ENCODE results near the gene CIROP. TPM values are rescaled to one million over a fixed set of nuclear protein-coding genes. Genes with fewer than 3 reads are reported as not detected.

CIROP gene
- total and polyA plus RNA-seq, 4 donors: not detected

GRCh38 chr14:23055147-23055550 is 49.6 kb downstream of the CIROP start:
- Histone ChIP-seq H3K4me3 (ENCODE audit: low read depth in 1 of 3, low read length in 3 of 3) (no peak overlapping the region), H3K9me3 (ENCODE audit: control insufficient read depth in 4 of 4, low read length in 3 of 4) (no peaks in the 10 kb centered on the region), H3K27ac (ENCODE audit: low read depth in 1 of 2, low read length in 2 of 2) (no peak overlapping the region), H3K4me1 (ENCODE audit: control insufficient read depth in 4 of 4, insufficient read depth in 4 of 4, low read length in 3 of 4) (peaks cover 4 to 15% (median 13%) of the 10 kb centered on the region in 4 donors), H3K9ac (ENCODE audit: low read depth in 1 of 2, low read length in 2 of 2) (no peak overlapping the region), H3K36me3 (ENCODE audit: control insufficient read depth in 4 of 4, insufficient read depth in 3 of 4, low read depth in 1 of 4, low read length in 3 of 4) (peaks cover 3 to 11% (median 7%) of the 10 kb centered on the region in 4 donors), H3K27me3 (ENCODE audit: control insufficient read depth in 4 of 4, insufficient read depth in 4 of 4, low read length in 3 of 4) (no peaks in the 10 kb centered on the region)
- WGBS: 97% methylated on average over 12 of the region's 12 CpGs
- no peak for DNase-seq (ENCODE audit: low spot score)
- TF ChIP-seq NR2F2 (IDR thresholded peaks at IDR 0.05) (no peak), MAX (IDR thresholded peaks at IDR 0.05) (no peak), TAF1 (conservative IDR thresholded peaks at IDR 0.05) (no peak), RAD21 (IDR thresholded peaks at IDR 0.05) (no peak), ZBTB33 (IDR thresholded peaks at IDR 0.05) (no peak), JUND (IDR thresholded peaks at IDR 0.05) (no peak), RXRA (IDR thresholded peaks at IDR 0.05) (no peak), FOXA1 (IDR thresholded peaks at IDR 0.05) (no peak), FOXA2 (IDR thresholded peaks at IDR 0.05) (no peak), EGR1 (IDR thresholded peaks at IDR 0.05; ENCODE audit: low read depth in 2 of 2) (no peak), SP1 (IDR thresholded peaks at IDR 0.05) (no peak), REST (IDR thresholded peaks at IDR 0.05) (no peak), GABPA (IDR thresholded peaks at IDR 0.05 in 1 of 2, conservative IDR thresholded peaks at IDR 0.05 in 1 of 2) (no peak), CTCF (IDR thresholded peaks at IDR 0.05; ENCODE audit: low read depth, low read length, missing input control) (no peak)

GRCh38 chr14:23054000-23054811 is 50.6 kb downstream of the CIROP start:
- DNase-seq (ENCODE audit: low spot score): no peak
- TF ChIP-seq ATF3 (IDR thresholded peaks at IDR 0.05): no peak
- WGBS: 85% methylated on average over 17 of the region's 17 CpGs

More at GRCh38 chr14:23054000-23054811, 50.6 kb downstream of the CIROP start:
- Histone ChIP-seq H3K27ac (ENCODE audit: low read depth in 1 of 2, low read length in 2 of 2) (no peak overlapping the region), H3K4me1 (ENCODE audit: control insufficient read depth in 4 of 4, insufficient read depth in 4 of 4, low read length in 3 of 4) (peaks cover 4 to 15% (median 13%) of the 10 kb centered on the region in 4 donors), H3K27me3 (ENCODE audit: control insufficient read depth in 4 of 4, insufficient read depth in 4 of 4, low read length in 3 of 4) (no peaks in the 10 kb centered on the region), H3K4me3 (ENCODE audit: low read depth in 1 of 3, low read length in 3 of 3) (no peak overlapping the region), H3K9me3 (ENCODE audit: control insufficient read depth in 4 of 4, low read length in 3 of 4) (no peaks in the 10 kb centered on the region), H3K36me3 (ENCODE audit: control insufficient read depth in 4 of 4, insufficient read depth in 3 of 4, low read depth in 1 of 4, low read length in 3 of 4) (peaks cover 0 to 6% (median 4%) of the 10 kb centered on the region in 4 donors), H3K9ac (ENCODE audit: low read depth in 1 of 2, low read length in 2 of 2) (no peak overlapping the region)
